ENCODE measurements around the gene WNT7B.

The WNT7B gene

GRCh38 chr22:45996241-45997076 is 19.5 kb upstream of the WNT7B start:
- peak; percentile 56 for DNase-seq (ENCODE audit: low spot score)
- in situ Hi-C loops (cut with MboI; ENCODE audit: low pct_unique_long_range_greater_than_20kb, low sequenced_read_pairs, unreplicated experiment): no loop called here
- TF ChIP-seq, protein P1, sequence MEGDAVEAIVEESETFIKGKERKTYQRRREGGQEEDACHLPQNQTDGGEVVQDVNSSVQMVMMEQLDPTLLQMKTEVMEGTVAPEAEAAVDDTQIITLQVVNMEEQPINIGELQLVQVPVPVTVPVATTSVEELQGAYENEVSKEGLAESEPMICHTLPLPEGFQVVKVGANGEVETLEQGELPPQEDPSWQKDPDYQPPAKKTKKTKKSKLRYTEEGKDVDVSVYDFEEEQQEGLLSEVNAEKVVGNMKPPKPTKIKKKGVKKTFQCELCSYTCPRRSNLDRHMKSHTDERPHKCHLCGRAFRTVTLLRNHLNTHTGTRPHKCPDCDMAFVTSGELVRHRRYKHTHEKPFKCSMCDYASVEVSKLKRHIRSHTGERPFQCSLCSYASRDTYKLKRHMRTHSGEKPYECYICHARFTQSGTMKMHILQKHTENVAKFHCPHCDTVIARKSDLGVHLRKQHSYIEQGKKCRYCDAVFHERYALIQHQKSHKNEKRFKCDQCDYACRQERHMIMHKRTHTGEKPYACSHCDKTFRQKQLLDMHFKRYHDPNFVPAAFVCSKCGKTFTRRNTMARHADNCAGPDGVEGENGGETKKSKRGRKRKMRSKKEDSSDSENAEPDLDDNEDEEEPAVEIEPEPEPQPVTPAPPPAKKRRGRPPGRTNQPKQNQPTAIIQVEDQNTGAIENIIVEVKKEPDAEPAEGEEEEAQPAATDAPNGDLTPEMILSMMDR (IDR thresholded peaks at IDR 0.05; ENCODE audit: extremely low read depth, insufficient read depth, missing control alignments): no peak

GRCh38 chr22:45995405-45996101 is 18.6 kb upstream of the WNT7B start:
- no peak for DNase-seq (ENCODE audit: low spot score)
- TF ChIP-seq, protein P1 (IDR thresholded peaks at IDR 0.05; ENCODE audit: extremely low read depth, insufficient read depth, missing control alignments): no peak
- in situ Hi-C loops (cut with MboI; ENCODE audit: low pct_unique_long_range_greater_than_20kb, low sequenced_read_pairs, unreplicated experiment): no loop called here

DNA sequence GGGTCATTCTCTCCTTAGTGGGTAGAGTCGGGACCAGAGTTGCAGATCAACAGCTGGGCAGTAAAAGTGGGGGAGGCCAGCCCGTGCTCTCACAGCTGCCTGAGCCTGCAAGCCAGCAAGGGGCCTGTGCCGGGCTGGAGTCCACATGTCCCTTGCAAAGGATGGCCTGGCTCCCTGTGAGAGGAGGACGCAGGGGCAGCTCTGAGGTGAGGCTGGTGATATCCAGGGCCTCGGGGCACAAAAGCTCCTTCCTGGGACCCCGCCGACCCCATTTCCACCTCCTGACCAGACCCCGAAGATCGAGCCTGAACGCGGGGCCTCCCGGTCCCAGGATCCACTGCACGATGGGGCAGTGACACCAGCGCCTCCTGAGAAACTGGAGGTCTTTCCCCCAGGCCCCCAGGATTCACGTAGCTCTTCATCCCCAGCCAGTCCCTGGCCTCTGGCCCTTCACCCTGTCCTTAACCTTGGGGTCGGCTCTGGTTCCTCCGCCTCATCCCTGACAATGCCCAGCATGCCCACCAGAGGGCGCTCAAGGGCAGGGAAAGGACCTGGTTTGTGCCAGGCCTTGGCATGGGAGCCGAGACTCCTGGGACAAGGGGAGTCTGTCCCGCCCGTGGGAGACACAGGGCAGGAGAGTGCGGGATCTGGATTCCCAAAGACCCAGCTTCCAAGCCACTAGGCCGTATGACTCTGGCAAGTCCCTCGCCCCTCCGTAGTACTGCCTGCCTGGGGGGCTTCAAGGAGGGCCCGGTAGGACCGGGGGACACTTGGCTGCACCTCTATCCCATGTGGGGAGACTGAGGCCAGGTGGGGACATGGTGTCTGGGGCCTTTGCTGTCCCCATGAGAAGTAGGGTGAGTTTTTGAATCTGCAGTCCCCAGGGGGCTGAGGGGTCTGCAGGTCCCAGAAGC is 17.8 kb upstream of the WNT7B start:
- in situ Hi-C loops (cut with MboI; ENCODE audit: low pct_unique_long_range_greater_than_20kb, low sequenced_read_pairs, unreplicated experiment): no loop called here
- DNase-seq (ENCODE audit: low spot score): peak; percentile 82
- TF ChIP-seq, protein P1 (IDR thresholded peaks at IDR 0.05; ENCODE audit: extremely low read depth, insufficient read depth, missing control alignments): peak; percentile 97

GRCh38 chr22:45993841-45994240 is 16.9 kb upstream of the WNT7B start:
- in situ Hi-C loops (cut with MboI; ENCODE audit: low pct_unique_long_range_greater_than_20kb, low sequenced_read_pairs, unreplicated experiment): no loop called here
- no peak for DNase-seq (ENCODE audit: low spot score)
- TF ChIP-seq, protein P1 (IDR thresholded peaks at IDR 0.05; ENCODE audit: extremely low read depth, insufficient read depth, missing control alignments): no peak

DNA sequence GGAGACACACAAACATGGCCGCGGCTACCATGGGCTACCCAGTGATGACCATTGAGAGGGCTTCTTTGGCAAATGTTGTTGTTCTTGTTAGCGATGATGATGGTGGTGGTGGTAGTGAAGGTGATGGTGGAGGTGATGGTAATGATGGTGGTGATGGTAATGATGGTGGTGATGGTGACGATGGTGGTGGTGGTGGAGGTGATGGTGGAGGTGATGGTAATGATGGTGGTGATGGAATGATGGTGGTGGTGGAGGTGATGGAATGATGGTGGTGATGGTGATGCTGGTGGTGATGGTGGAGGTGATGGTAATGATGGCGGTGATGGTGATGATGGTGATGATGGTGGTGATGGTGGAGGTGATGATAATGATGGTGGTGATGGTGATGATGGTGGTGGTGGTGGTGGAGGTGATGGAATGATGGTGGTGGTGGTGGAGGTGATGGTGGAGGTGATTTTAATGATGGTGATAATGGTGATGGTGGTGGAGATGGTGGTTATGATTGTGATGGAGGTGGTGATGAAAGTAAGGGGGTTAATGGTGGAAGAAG is 16.3 kb upstream of the WNT7B start:
- TF ChIP-seq, protein P1 (IDR thresholded peaks at IDR 0.05; ENCODE audit: extremely low read depth, insufficient read depth, missing control alignments): no peak
- no peak for DNase-seq (ENCODE audit: low spot score)
- in situ Hi-C loops (cut with MboI; ENCODE audit: low pct_unique_long_range_greater_than_20kb, low sequenced_read_pairs, unreplicated experiment): no loop called here

- in situ Hi-C loops (cut with MboI; ENCODE audit: low pct_unique_long_range_greater_than_20kb, low sequenced_read_pairs, unreplicated experiment): no loop called here
Observed at GRCh38 chr22:45992737-45993136, 15.8 kb upstream of the WNT7B start.

More at GRCh38 chr22:45992737-45993136, 15.8 kb upstream of the WNT7B start:
- TF ChIP-seq, protein P1 (IDR thresholded peaks at IDR 0.05; ENCODE audit: extremely low read depth, insufficient read depth, missing control alignments): no peak
- no peak for DNase-seq (ENCODE audit: low spot score)

Data from GM13977 (cell line).